Ascending aorta (tissue), 2 donors: ENCODE data around the gene DFFA. TPM values are rescaled to one million over a fixed set of nuclear protein-coding genes. Genes with fewer than 3 reads are reported as not detected.

ENCODE experiments used
- DNase-seq, 2 donors: peaks; one replicate each; pipeline ENCODE4 v3.0.0-alpha.2; 2019; ENCODE audit warnings: low spot score in 2 of 2
- H3K27ac ChIP-seq, 2 donors: fragments of 200-600 bp; sonication (generic); one replicate each; pipeline ENCODE4 v1.5.1; 2016 to 2017; ENCODE audit warnings: mild to moderate bottlenecking in 1 of 2
- H3K27me3 ChIP-seq: fragments of 200-600 bp; sonication (generic); one replicate; pipeline ENCODE4 v1.5.1; 2017
- H3K36me3 ChIP-seq, 2 donors: fragments of 200-600 bp; sonication (generic); one replicate each; pipeline ENCODE4 v1.5.1; 2016
- H3K4me1 ChIP-seq, 2 donors: fragments of 200-600 bp; sonication (generic); one replicate each; pipeline ENCODE4 v1.5.1; 2016 to 2017; ENCODE audit warnings: mild to moderate bottlenecking in 1 of 2
- H3K4me3 ChIP-seq, 2 donors: fragments of 200-600 bp; sonication (generic); one replicate each; pipeline ENCODE4 v1.5.1; 2016 to 2017; ENCODE audit warnings: mild to moderate bottlenecking in 1 of 2
- H3K9me3 ChIP-seq, 2 donors: fragments of 200-600 bp; sonication (generic); one replicate each; pipeline ENCODE4 v1.5.1; 2016
- CTCF ChIP-seq, 3 experiments: fragments of 200-600 bp in 2 of 3; fragments of 450-650 bp in 1 of 3; sonication (generic) in 2 of 3; IDR thresholded peaks; one replicate each; pipeline ENCODE4 v1.5.1; 2016 to 2019; ENCODE audit warnings: antibody characterized with exemption in 3 of 3, mild to moderate bottlenecking in 1 of 3, moderate library complexity in 1 of 3
- intact Hi-C: fragments of 100-400 bp; cut with DNase I; formaldehyde crosslinking; loops from one replicate; pipeline ENCODE4 v1.15.1; 2023
- total RNA-seq: library from RNA; depleted of rRNA; stranded (reverse); fragments of >200 nt; gene quantifications from one replicate; pipeline ENCODE4 v1.1.0, GENCODE V29; 2016

Gene DFFA
- total RNA-seq, 1 donor from 2014 or later, result 11.8 TPM

GRCh38 chr1:10490286-10490970, 18.1 kb upstream of the DFFA start:
- no peaks in the 10 kb centered on the region for H3K9me3 ChIP-seq
- intact Hi-C loops, result loop anchor here (5.0 to 10.0 kb wide), 2 partner anchors 116 to 1152 kb away; no protein-coding TSS in a partner anchor

GRCh38 chr1:10489291-10490055, 17.1 kb upstream of the DFFA start:
- no peak for DNase-seq
- Histone ChIP-seq H3K27ac (no peak overlapping the region), H3K4me3 (no peak overlapping the region), H3K36me3 (no peaks in the 10 kb centered on the region), H3K4me1 (no peaks in the 10 kb centered on the region), H3K27me3 (no peaks in the 10 kb centered on the region), H3K9me3 (no peaks in the 10 kb centered on the region)
- intact Hi-C loops, result loop anchor here (5.0 to 10.0 kb wide), 2 partner anchors 115 to 1153 kb away; no protein-coding TSS in a partner anchor
- TF ChIP-seq CTCF (IDR thresholded peaks at IDR 0.05), result no peak

More at GRCh38 chr1:10490286-10490970, 18.1 kb upstream of the DFFA start:
- no peak overlapping the region for H3K4me3 ChIP-seq
- DNase-seq, result no peak
- no peaks in the 10 kb centered on the region for H3K36me3 ChIP-seq
- H3K27me3 ChIP-seq, result no peaks in the 10 kb centered on the region
- TF ChIP-seq CTCF (IDR thresholded peaks at IDR 0.05), result no peak
- peaks cover 2 to 7% of the 10 kb centered on the region in 2 donors for H3K4me1 ChIP-seq
- H3K27ac ChIP-seq, result no peak overlapping the region

GRCh38 chr1:10484521-10484920, 12.2 kb upstream of the DFFA start:
- intact Hi-C loops, result no loop called here

GRCh38 chr1:10480614-10481013, 8.3 kb upstream of the DFFA start:
- TF ChIP-seq CTCF (IDR thresholded peaks at IDR 0.05), result no peak
- H3K9me3 ChIP-seq, result no peaks in the 10 kb centered on the region
- no peak for DNase-seq
- no peak overlapping the region for H3K4me3 ChIP-seq
- peaks cover 4 to 8% of the 10 kb centered on the region in 2 donors for H3K4me1 ChIP-seq
- no peaks in the 10 kb centered on the region for H3K27me3 ChIP-seq
- H3K36me3 ChIP-seq, result no peaks in the 10 kb centered on the region
- intact Hi-C loops, result no loop called here
- H3K27ac ChIP-seq, result no peak overlapping the region

More at GRCh38 chr1:10484521-10484920, 12.2 kb upstream of the DFFA start:
- H3K4me1 ChIP-seq, result no peaks in the 10 kb centered on the region
- no peak overlapping the region for H3K4me3 ChIP-seq
- no peak for DNase-seq
- TF ChIP-seq CTCF (IDR thresholded peaks at IDR 0.05), result no peak
- no peaks in the 10 kb centered on the region for H3K36me3 ChIP-seq
- no peaks in the 10 kb centered on the region for H3K27me3 ChIP-seq
- no peaks in the 10 kb centered on the region for H3K9me3 ChIP-seq
- H3K27ac ChIP-seq, result no peak overlapping the region

GRCh38 chr1:10479296-10479695, 7.0 kb upstream of the DFFA start:
- Histone ChIP-seq H3K27ac (no peak overlapping the region), H3K27me3 (no peaks in the 10 kb centered on the region), H3K4me1 (peaks cover 6 to 12% of the 10 kb centered on the region in 2 donors), H3K9me3 (no peaks in the 10 kb centered on the region), H3K36me3 (no peaks in the 10 kb centered on the region), H3K4me3 (no peak overlapping the region)
- TF ChIP-seq CTCF (IDR thresholded peaks at IDR 0.05), result no peak
- no peak for DNase-seq
- intact Hi-C loops, result no loop called here
